GM18519 (cell line): ENCODE measurements around the gene UNC13B.
"Not testable (repeated sequence)": the region's sequence is repeated elsewhere in the genome, so short reads cannot be mapped to it uniquely, and the experiment has no call there.

Experiments used
- ATAC-seq: cut with Tn5 transposase; IDR thresholded peaks from one replicate; pipeline ENCODE4 v1.9.1; 2021; ENCODE audit warnings: mild to moderate bottlenecking, moderate library complexity; ENCODE audit not compliant: unreplicated experiment, low FRiP score

UNC13B gene

DNA sequence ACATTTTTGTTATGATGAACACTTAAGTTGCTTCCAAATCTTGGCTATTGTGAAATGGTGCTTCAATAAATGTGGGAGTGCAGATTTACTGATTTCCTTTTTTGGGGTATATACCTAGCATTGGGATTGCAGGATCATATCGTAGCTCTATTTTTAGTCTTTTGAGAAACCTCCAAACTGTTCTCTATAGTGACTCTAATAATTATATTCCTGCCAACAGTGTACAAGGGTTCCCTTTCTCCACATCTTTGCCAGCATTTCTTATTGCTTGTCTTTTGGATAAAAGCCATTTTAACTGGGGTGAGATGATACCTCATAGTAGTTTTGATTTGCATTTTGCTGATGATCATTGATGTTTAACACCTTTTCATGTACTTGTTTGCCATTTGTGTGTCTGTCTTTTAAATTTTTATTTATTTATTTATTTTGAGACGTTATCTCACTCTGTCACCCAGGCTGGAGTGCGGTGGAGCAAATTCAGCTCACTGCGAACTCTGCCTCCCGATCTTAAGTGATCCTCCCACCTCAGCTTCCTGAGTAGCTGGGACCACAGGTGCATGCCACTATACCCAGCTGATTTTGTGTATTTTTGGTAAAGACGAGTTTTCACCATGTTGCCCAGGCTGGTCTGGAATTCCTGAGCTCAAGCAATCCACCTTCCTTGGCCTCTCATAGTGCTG, 59.0 kb downstream of the UNC13B start:
- ATAC-seq = no peak

DNA sequence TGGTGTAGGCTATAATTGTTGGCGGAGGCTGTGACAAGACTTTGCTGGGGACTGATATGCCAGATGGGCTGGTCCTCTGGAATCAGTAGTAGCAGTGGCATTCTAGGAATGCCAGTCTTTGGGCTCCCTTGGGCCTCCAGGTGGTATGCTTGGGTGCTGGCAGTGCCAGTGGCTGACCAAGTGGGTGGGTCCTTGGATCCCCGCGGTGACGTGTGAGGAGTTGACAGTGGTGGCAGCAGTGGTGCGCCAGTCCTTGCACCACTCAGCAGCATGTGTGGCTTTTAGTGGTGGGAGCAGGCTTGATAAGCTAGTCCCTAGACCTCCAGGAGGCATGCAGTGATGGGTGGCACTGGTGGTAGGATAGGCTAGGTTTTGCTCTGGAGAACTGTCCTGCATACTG, 63.9 kb downstream of the UNC13B start:
- no peak for ATAC-seq

DNA sequence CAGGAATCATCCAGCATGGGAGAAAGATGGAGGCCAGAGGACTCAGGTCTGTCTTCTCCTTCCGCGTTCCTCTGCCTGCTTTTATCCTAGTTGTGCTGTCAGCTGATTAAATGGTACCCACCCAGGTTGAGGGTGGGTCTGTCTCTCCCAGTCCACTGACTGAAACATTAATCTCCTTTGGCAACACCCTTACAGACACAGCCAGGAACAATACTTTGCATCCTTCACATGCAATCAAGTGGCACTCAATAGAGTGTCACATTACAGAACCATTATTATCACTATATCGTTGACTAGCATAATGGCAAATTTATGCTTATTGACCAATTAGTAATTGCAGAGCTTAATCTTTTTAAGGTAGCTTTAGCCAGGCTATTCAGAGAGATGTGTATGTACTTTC, 64.8 kb downstream of the UNC13B start:
- no peak for ATAC-seq

DNA sequence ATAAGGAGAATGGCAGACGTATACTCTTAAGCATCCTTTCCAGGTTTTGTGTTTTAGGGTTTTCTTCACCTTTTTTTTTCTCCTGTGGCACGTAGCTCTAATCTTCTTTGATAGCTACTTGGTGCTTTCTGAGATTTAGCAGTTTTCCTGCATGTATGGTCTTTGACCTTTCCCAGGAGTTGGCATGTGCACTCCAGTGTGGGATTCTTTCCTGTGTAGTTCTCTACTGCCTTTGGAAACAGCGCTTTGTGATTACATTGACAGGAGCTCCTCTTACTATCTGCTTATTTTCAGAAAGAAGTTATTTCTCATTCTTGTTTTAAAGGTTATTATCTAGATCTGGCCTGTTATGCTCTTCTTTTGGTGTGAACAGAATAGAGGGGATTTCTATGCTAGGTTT, 65.5 kb downstream of the UNC13B start:
- ATAC-seq = no peak

DNA sequence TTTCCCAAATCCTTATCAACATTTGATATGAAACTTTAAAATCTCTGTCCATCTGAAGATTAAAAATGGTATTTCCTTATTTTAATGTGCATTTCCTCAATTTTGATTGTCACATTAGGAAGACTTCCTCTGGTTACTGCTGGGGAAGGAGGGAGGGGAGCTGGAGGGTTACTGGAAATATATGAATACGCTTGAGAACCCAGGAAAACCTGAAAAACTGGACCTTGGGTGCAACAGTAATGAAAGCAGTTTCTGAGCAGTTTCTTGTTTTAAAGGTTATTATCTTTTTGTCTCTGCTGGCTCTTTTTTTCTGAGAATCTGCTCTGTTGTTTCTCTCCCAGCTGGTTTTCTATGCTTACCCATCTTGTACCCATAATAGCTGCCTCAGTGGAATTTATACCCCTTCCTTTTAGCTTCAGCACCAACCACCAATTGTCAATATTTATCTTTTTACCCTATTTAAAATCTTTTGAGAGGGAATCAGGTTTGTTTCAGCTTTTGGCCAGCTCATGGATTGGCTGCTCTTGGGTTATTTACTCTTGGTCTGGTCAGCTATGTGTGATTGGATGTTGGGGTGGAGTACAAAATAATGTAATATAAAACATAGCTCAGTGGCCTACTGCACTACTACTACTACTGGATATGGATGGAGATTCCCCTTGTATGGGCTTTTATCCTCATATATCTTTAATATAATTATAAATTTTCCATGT, 67.4 kb downstream of the UNC13B start:
- no peak for ATAC-seq

DNA sequence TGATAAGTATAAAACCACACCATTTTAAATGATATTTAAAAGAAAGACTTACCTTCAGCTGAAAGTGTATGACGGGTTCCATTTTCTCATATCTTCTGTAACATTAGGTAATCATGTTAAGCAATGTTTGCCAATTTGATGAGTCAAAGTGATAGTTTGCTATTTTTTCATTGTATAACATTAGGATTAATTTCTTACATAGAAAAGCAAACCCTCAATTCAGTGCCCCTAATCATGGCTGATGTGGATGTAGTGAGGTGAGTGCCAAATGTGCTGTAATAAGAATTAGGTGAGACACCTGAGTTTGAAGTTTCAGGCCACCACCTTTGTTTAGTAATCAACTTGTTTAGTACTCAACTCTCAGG, 68.0 kb downstream of the UNC13B start:
- no peak for ATAC-seq

DNA sequence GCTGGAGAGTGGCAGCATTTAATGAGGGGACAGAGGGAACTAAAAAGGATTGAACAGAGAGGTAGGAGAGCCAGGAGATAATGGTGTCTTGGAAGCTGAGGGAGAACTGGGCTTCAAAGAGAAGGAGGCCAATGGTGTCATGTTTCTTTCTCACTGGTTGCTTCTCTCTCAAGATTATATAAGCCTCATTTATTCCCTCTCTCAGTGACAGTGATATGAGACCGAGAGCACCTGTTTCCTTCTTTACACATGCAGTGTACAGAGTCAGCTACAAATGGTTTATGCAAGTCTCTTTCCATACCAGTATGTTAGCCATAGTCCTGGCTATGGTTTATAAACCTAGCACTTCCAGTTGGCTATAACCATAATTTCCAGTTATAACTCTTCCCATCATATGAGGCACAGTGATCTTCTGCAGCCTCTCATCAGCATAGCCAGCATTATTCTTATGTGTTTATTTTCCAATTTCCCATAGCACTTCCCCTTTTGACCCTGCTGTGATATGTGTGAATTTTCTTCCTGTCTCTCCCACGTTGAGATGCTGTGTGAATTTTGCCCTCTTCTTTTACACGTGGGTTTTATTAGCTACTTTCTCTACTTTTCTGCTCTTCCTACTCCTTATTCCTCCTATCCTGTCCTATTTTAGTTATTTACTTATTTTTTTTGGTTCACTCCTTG, 71.2 kb downstream of the UNC13B start:
- ATAC-seq = no peak

DNA sequence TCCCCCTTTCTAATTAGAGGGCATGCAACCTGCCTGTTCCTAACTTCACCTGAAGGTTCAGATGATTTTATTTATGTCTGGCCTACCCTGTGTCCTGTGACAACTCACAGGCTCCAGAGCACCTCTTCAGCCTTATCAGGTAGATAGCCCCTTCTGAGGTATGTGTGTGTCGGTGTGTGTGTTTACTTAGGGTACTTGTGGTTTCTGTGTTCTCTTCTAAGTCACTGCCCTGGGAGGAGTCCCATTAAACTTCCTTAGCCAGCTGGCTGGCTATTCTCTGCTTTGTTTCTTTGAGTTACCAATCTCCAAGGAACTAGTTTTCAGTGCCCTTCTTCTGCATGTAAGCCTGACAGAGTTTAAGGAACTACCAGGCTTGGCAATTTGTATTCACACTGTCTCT, 74.9 kb downstream of the UNC13B start:
- no peak for ATAC-seq

DNA sequence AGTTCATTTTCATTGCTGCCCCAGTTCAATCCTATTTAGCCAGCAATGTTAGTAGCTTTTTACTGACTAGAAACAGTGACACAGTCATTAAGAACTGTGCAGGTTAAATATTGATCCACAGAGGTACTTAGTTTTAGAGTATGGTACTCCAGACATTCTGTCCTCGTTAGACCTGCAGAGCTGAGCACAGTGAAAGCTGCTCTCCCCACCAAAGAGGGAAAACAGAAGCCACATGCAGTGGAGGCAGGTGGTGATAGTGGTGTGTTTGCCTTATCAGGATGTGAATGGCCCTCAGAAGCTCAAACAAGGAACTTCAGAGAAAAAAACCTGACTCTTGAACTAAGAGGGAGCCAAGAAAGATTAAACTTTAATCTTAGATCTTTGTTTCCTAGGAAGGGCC, 75.5 kb downstream of the UNC13B start:
- ATAC-seq = no peak

DNA sequence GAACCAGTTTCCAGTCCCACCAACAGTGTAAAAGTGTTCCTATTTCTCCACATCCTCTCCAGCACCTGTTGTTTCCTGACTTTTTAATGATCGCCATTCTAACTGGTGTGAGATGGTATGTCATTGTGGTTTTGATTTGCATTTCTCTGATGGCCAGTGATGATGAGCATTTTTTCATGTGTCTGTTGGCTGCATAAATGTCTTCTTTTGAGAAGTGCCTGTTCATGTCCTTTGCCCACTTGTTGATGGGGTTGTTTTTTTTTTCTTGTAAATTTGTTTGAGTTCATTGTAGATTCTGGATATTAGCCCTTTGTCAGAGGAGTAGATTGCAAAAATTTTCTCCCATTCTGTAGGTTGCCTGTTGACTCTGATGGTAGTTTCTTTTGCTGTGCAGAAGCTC, 84.1 kb downstream of the UNC13B start:
- ATAC-seq = not testable (repeated sequence)

DNA sequence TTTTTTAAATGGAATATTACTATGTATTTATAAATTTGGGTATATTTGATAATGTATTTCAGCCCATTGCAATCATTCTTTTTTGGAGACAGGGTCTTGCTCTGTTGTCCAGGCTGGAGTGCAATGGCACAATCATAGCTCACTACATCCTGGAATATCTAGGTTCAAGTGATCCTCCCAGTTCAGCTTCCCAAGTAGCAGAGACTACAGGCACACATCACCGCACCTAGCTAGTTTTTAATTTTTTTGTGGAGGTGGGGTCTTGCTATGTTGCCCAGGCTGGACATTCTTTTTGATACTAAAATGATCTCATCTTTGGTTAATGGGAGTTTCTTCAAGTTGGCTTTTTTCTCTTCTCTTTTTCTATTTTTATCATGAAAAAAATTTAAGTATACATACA, 91.3 kb downstream of the UNC13B start:
- ATAC-seq = no peak

DNA sequence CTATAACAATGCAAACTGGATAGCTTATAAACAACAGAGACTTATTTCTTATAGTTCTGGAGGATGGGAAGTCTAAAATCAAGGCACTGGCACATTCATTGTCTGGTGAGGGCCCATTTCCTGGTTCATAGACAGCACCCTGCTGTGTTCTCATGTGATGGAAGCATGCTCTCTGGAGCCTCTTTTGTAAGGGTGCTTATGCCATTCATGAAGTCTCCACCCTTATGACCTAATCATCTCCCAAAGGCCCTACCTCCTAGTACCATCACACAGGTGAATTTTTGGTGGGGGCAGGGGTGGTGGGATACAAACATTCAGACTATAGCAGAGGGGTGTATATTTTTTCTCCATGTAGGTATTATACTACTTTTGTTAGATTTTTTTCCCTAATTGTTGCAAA, 92.4 kb downstream of the UNC13B start:
- no peak for ATAC-seq

DNA sequence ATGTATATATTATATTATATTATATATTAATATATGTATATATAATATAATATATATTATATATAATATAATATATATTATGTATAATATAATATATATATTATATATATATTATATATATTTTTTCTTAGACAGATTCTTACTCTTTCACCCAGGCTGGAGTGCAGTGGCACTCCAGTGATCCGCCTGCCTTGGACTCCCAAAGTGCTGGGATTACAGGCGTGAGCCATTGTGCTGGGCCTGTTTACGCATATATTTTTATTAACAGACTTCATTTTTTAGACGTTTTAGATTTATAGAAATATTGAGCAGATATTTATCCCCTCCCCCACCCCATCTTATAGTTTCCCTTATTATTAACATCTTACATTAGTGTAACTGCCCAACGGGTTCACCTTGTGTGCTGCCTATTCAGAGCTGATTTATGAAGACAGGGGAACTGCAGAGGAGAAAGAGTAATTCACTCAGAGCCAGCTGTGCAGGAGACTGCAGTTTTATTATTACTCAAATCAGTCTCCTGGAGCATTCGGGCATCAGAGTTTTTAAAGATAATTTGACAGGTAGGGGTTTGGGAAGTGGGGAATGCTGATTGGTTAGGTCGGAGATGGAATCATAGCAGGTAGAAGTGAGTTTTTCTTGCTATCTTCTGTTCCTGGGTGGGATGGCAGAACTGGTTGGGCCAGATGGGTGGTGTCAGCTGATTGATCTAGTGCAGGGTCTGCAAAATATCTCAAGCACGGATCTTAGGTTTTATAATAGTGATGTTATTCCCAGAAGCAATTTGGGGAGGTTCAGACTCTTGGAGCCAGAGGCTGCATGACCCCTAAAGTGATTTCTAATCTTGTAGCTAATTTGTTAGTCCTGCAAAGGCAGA, 93.4 kb downstream of the UNC13B start:
- ATAC-seq = no peak

DNA sequence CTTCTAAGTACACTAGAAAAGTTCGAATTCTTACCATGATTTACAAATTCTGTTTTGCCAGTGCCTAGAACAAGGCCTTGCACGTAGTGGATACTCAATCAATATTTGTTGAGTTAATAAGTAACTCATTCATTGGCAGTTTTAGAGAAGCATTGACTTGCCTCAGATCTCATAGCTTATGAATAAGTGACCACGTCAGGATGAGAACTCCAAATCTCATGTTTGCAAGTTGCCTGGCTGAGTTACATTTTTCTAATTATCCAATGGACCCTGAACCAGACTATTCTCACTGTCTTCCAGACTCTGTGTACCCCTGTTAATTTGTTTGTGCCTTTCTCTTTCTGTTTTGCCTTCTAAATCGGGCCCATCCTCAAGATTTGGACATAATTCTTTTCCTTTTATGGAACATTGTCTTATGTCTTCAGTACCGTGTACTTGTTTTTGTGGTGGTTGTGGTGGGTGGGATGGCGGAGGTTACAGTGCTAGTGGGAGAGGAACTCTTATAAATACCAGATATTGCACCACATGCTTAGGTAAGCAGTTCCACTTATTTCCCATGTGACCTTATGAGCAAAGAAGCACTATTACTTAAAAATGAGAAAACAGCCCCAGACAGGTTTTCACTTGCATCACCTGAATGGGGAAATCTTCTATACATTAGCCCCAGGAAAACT, 96.3 kb downstream of the UNC13B start:
- no peak for ATAC-seq

DNA sequence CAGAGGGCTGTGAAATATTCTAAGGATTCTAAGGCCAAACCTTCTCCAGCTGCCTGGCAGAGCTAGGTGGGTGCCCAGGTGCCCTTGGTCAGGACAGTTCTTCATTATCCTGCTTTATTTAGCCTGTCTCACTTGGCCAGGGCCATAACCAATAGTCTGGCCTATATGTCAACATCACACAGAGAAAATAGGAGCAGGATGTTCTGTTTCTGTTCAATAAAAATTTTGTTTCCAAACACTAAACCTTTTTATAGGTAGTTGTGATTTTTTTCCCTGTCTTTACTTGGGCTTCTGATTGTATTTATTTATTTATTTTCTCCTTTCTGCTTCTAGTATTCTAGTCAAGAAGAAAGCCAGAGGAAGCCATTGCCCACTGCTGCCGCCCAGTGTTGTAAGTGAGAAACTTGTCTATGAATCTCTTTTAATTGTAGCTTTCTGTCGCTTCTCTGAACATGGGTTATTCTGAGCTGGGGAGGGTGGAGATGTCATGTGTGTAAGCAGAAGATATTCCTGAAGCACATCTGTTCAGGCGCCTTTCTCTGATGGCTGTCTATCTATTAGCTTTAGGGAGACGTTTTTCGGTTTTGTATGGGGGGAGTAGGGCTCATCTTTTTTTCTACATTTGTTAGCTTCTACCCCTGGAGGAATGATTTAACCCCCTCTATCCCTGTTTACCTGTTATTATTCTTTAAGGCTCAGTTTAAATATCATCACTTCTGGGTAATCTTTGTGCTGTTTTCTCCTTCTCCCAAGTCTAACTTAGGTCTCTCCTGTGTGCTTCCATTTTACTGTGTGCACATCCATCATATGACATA, 97.1 kb downstream of the UNC13B start:
- ATAC-seq = no peak

DNA sequence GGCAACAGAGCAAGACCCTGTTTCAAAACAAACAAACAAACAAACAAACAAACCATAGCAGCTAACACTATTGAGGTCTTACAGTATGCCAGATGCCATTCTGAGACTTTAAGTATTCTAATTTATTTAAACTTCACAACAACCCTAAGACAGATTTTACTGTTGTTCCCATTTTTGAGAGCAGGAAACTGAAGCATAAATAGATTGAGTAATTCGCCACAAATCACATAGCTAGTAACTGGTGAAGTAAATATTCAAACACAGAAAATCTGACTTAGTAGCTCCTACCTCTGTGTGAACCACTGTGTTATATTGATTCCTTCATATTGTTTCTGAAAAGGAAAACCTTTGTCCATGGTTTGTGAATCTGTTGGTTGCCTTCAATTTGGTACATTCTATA, 98.4 kb downstream of the UNC13B start:
- ATAC-seq = no peak

DNA sequence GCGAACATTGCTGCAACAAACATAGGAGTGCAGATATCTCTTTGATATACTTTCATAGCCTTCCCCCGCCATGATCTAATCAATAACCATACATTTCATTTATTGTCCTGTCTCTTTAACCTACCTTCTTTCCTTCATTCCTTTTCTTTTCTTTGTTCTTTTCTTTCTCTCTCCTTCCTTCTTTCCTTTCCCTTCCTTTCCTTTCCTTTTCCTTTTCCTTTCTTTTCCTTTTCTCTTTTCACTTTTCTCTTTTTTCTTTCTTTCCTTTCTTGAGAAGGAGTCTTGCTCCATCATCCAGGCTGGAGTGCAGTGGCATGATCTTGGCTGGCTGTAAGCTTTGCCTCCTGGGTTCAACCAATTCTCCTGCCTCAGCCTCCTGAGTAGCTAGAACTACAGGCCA, 100.3 kb downstream of the UNC13B start:
- ATAC-seq = no peak

DNA sequence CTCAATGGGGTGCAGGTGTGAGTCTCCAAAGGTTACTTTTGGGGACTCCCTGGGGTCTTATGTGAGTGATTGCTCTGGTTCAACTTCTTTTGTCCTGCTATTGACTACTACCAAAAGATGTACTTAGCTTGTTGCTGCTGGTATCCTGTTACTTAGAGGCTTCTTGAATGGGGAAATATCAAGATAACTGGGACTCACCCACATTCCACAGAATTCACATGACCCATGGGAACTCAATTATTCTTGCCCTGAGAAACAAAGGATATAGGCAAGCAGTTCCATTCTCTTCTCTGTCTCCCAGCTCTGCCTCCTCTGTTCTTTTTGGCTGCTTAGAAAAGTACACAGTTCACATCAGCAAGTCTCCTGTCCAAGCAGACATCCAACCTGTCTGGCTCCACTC, 105.9 kb downstream of the UNC13B start:
- ATAC-seq = no peak

DNA sequence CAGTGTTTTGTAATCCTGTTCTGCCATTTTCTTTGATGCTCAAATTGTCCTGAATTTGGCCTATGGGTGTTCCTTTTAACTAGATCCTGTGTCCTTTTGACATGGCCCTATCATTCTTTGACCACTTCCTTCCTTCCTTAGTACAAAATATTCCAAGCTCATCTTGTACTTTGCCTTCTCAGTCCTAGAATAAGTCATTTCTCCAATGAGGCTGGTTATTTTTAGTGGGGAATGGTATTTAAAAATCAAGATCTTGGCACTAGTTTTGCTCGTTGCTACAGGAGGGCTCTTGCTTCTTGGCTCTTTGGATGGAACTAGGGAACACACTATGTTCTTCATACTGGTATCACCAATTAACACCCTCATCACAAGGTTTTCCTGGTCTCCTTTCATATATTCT, 108.1 kb downstream of the UNC13B start:
- no peak for ATAC-seq

DNA sequence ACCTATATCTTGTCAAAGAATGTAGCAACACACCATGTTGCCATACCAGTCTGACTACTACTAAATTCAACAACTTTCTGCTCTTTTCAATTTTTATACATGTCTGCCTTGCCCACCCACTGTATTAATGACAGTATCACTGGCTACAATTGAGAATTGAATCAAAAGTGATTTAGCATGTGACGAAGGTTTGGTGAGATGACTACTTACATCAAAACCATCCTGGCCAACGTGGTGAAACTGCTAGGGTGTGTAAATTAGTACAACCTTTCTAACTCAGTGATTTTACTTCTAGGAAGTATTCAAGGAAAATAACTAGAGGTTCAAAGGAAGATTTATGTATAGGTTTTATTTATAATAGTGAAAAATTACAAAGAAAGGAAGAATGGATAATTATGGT, 109.8 kb downstream of the UNC13B start:
- ATAC-seq = no peak
